H9 (cell line): ENCODE results near the gene HNRNPK. TPM values are rescaled to one million over a fixed set of nuclear protein-coding genes. Genes with fewer than 3 reads are reported as not detected.

Experiments
- DNase-seq: peaks from one replicate; pipeline ENCODE4 v3.0.0-alpha.2; 2017
- H2AFZ ChIP-seq: one replicate; pipeline ENCODE4 v1.6.1; 2013; ENCODE audit warnings: mild to moderate bottlenecking, low read length, control low read depth, moderate library complexity
- H2AK5ac ChIP-seq: 2 replicates; pipeline ENCODE4 v1.6.1; 2013; ENCODE audit warnings: low read length, control low read depth, mixed read lengths; ENCODE audit not compliant: insufficient read length
- H2BK120ac ChIP-seq: one replicate; pipeline ENCODE4 v1.6.1; 2013; ENCODE audit warnings: low read depth, mild to moderate bottlenecking, low read length, control low read depth, inconsistent platforms; ENCODE audit not compliant: poor library complexity, severe bottlenecking
- H2BK12ac ChIP-seq: 2 replicates; pipeline ENCODE4 v1.6.1; 2013; ENCODE audit warnings: low read length, control low read depth, mixed read lengths, low read depth; ENCODE audit not compliant: insufficient read length
- H2BK15ac ChIP-seq: 2 replicates; pipeline ENCODE4 v1.6.1; 2013; ENCODE audit warnings: low read depth, low read length, control low read depth
- H2BK20ac ChIP-seq: one replicate; pipeline ENCODE4 v1.6.1; 2013; ENCODE audit warnings: low read depth, mild to moderate bottlenecking, low read length, control low read depth, inconsistent platforms; ENCODE audit not compliant: poor library complexity, severe bottlenecking
- H2BK5ac ChIP-seq: 2 replicates; pipeline ENCODE4 v1.6.1; 2013; ENCODE audit warnings: low read length, control low read depth, mixed read lengths; ENCODE audit not compliant: insufficient read length
- H3K14ac ChIP-seq: 2 replicates; pipeline ENCODE4 v1.6.1; 2013; ENCODE audit warnings: low read length, control low read depth; ENCODE audit not compliant: insufficient read depth
- H3K18ac ChIP-seq: 2 replicates; pipeline ENCODE4 v1.6.1; 2013; ENCODE audit warnings: low read depth, mild to moderate bottlenecking, mixed read lengths, low read length, control low read depth; ENCODE audit not compliant: insufficient read length
- H3K23ac ChIP-seq: 2 replicates; pipeline ENCODE4 v1.6.1; 2013; ENCODE audit warnings: low read length, control low read depth, mixed read lengths, low read depth; ENCODE audit not compliant: insufficient read length
- H3K23me2 ChIP-seq: 2 replicates; pipeline ENCODE4 v1.6.1; 2013; ENCODE audit warnings: low read depth, mild to moderate bottlenecking, mixed read lengths, low read length, control low read depth; ENCODE audit not compliant: insufficient read length, poor library complexity, severe bottlenecking
- H3K27ac ChIP-seq: 2 replicates; pipeline ENCODE4 v1.5.1; 2013; ENCODE audit warnings: low read length, control low read depth, mixed read lengths, low read depth; ENCODE audit not compliant: insufficient read length
- H3K27me3 ChIP-seq: 2 replicates; pipeline ENCODE4 v1.6.1; 2013; ENCODE audit warnings: low read length, control low read depth, inconsistent platforms; ENCODE audit not compliant: insufficient read depth
- H3K4ac ChIP-seq: 2 replicates; pipeline ENCODE4 v1.6.1; 2013; ENCODE audit warnings: low read depth, mild to moderate bottlenecking, control low read depth, inconsistent platforms, low read length, moderate library complexity
- H3K4me1 ChIP-seq: 2 replicates; pipeline ENCODE4 v1.6.1; 2013; ENCODE audit warnings: low read length, control low read depth, inconsistent platforms; ENCODE audit not compliant: insufficient read depth
- H3K4me2 ChIP-seq: 2 replicates; pipeline ENCODE4 v1.6.1; 2013; ENCODE audit warnings: low read length, control low read depth, mixed read lengths; ENCODE audit not compliant: insufficient read length, insufficient read depth
- H3K56ac ChIP-seq: 2 replicates; pipeline ENCODE4 v1.6.1; 2013; ENCODE audit warnings: low read depth, mild to moderate bottlenecking, mixed read lengths, low read length, control low read depth; ENCODE audit not compliant: insufficient read length
- H3K79me1 ChIP-seq: 2 replicates; pipeline ENCODE4 v1.6.1; 2013; ENCODE audit warnings: low read depth, mild to moderate bottlenecking, moderate library complexity, low read length, control low read depth, inconsistent platforms; ENCODE audit not compliant: insufficient read depth, poor library complexity, severe bottlenecking
- H3K79me2 ChIP-seq: 2 replicates; pipeline ENCODE4 v1.6.1; 2013; ENCODE audit warnings: low read length, control low read depth, inconsistent platforms; ENCODE audit not compliant: insufficient read depth
- H3K9ac ChIP-seq: 2 replicates; pipeline ENCODE4 v1.6.1; 2013; ENCODE audit warnings: low read length, control low read depth, mixed read lengths; ENCODE audit not compliant: insufficient read length; ENCODE audit errors: extremely low read depth
- H3K9me3 ChIP-seq: one replicate; pipeline ENCODE4 v1.6.1; 2013; ENCODE audit warnings: low read depth, low read length, inconsistent platforms; ENCODE audit not compliant: control insufficient read depth
- H3T11ph ChIP-seq: one replicate; pipeline ENCODE4 v1.6.1; 2013; ENCODE audit warnings: mild to moderate bottlenecking, low read length, control low read depth, inconsistent platforms
- H4K20me1 ChIP-seq: one replicate; pipeline ENCODE4 v1.6.1; 2013; ENCODE audit not compliant: control insufficient read depth, insufficient read length, insufficient read depth
- H4K5ac ChIP-seq: 2 replicates; pipeline ENCODE4 v1.6.1; 2013; ENCODE audit warnings: low read depth, mild to moderate bottlenecking, mixed read lengths, low read length, control low read depth; ENCODE audit not compliant: insufficient read length
- H4K8ac ChIP-seq: replicated peaks from 2 replicates; pipeline ENCODE4 v1.6.1; 2013; ENCODE audit warnings: low read length, control low read depth, mixed read lengths, low read depth; ENCODE audit not compliant: insufficient read length
- H4K91ac ChIP-seq: 2 replicates; pipeline ENCODE4 v1.6.1; 2013; ENCODE audit warnings: low read depth, mild to moderate bottlenecking, moderate library complexity, mixed read lengths, low read length, control low read depth; ENCODE audit not compliant: insufficient read length
- H3K27ac Mint-ChIP-seq, 3 experiments: 2 replicates in 2 of 3; 3 replicates in 1 of 3; pipeline ENCODE4 v1.8.0; 2020 to 2021; ENCODE audit warnings: mixed read lengths in 3 of 3, mild to moderate bottlenecking in 1 of 3, moderate library complexity in 1 of 3
- H3K27me3 Mint-ChIP-seq: 2 replicates; pipeline ENCODE4 v1.8.0; 2021; ENCODE audit warnings: low read depth, mild to moderate bottlenecking, moderate library complexity, mixed read lengths
- H3K36me3 Mint-ChIP-seq, 3 experiments: 2 replicates in 2 of 3; 3 replicates in 1 of 3; pipeline ENCODE4 v1.8.0; 2020 to 2021; ENCODE audit warnings: low read depth in 3 of 3, mixed read lengths in 3 of 3; ENCODE audit not compliant: insufficient read depth in 1 of 3
- H3K4me1 Mint-ChIP-seq, 2 experiments: 2 replicates each; pipeline ENCODE4 v1.8.0; 2020; ENCODE audit warnings: mixed read lengths in 2 of 2
- H3K4me3 Mint-ChIP-seq, 2 experiments: 2 replicates in 1 of 2; 3 replicates in 1 of 2; pipeline ENCODE4 v1.8.0; 2020 to 2021; ENCODE audit warnings: mild to moderate bottlenecking in 2 of 2, mixed read lengths in 2 of 2, moderate library complexity in 1 of 2
- H3K9me3 Mint-ChIP-seq, 2 experiments: 2 replicates in 1 of 2; 3 replicates in 1 of 2; pipeline ENCODE4 v1.8.0; 2020; ENCODE audit warnings: mild to moderate bottlenecking in 2 of 2, mixed read lengths in 2 of 2, moderate library complexity in 1 of 2
- WGBS: extraction: QIAGEN DNeasy Blood & Tissue Kit; methylation state at CpG from one replicate; pipeline ENCODE4 v1.1.7; 2013; ENCODE audit warnings: missing lambda C conversion rate, low lambda C conversion rate, mixed read lengths; ENCODE audit not compliant: insufficient read length; ENCODE audit errors: extremely low coverage; 5-methylcytosine and 5-hydroxymethylcytosine counted together
- total RNA-seq: library from RNA; stranded (reverse); gene quantifications from 2 replicates; pipeline ENCODE4 v1.2.1, GENCODE V29; 2021
- TF ChIP-seq, protein P1 (sequence below): fragments of 200-600 bp; sonication (generic); conservative IDR thresholded peaks from 3 replicates; pipeline ENCODE4 v1.8.0; 2021; ENCODE audit warnings: antibody characterized with exemption, mild to moderate bottlenecking

HNRNPK gene
- total RNA-seq, 1 experiment from 2014 or later: 790 TPM

DNA sequence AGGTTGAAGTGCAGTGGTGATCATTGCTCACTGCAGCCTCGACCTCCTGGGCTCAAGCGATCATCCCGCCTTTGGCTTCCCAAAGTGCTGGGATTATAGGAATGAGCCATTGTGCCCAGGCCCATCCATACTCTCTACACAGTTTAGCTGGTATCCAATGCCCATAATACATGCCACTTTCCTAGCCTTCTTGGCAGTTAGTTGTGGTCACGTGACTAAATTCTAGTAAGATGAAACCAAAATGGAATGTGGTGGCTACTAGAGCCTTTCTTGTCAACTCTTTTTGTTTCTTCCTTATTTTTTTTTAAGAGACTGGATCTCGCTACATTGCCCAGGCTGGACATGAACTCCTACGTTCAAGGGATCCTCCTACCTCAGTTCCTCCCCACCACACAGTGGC is 43.5 kb downstream of the HNRNPK start:
- WGBS: no CpG with 5 or more reads among the region's 6 CpGs
- no peak overlapping the region for H3K27ac Mint-ChIP-seq
- TF ChIP-seq, protein P1, sequence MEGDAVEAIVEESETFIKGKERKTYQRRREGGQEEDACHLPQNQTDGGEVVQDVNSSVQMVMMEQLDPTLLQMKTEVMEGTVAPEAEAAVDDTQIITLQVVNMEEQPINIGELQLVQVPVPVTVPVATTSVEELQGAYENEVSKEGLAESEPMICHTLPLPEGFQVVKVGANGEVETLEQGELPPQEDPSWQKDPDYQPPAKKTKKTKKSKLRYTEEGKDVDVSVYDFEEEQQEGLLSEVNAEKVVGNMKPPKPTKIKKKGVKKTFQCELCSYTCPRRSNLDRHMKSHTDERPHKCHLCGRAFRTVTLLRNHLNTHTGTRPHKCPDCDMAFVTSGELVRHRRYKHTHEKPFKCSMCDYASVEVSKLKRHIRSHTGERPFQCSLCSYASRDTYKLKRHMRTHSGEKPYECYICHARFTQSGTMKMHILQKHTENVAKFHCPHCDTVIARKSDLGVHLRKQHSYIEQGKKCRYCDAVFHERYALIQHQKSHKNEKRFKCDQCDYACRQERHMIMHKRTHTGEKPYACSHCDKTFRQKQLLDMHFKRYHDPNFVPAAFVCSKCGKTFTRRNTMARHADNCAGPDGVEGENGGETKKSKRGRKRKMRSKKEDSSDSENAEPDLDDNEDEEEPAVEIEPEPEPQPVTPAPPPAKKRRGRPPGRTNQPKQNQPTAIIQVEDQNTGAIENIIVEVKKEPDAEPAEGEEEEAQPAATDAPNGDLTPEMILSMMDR: no peak

More for the DNA sequence above, 43.5 kb downstream of the HNRNPK start:
- no peaks in the 10 kb centered on the region; a peak in 2 of 7 replicates for H3K36me3 Mint-ChIP-seq
- no peak overlapping the region for H3K4me3 Mint-ChIP-seq
- Histone ChIP-seq H3K4me1 (no peaks in the 10 kb centered on the region), H3K4ac (no peak overlapping the region), H4K20me1 (no peaks in the 10 kb centered on the region), H3K14ac (no peak overlapping the region), H3K27me3 (no peaks in the 10 kb centered on the region), H2BK5ac (no peak overlapping the region), H3K23me2 (no peaks in the 10 kb centered on the region), H2BK15ac (no peak overlapping the region), H3K4me2 (no peak overlapping the region), H3K79me1 (no peaks in the 10 kb centered on the region), H3K9ac (no peak overlapping the region), H3K79me2 (no peaks in the 10 kb centered on the region), H2BK120ac (no peak overlapping the region), H4K91ac (no peak overlapping the region), H3K9me3 (no peaks in the 10 kb centered on the region), H3K27ac (no peak overlapping the region), H3K56ac (no peak overlapping the region), H2BK20ac (no peak overlapping the region), H3K18ac (no peak overlapping the region), H2AK5ac (no peak overlapping the region), H3T11ph (no peak overlapping the region), H4K8ac (no peak overlapping the region), H3K23ac (no peak overlapping the region), H2BK12ac (no peak overlapping the region), H2AFZ (no peak overlapping the region), H4K5ac (no peak overlapping the region)
- DNase-seq: no peak
- H3K9me3 Mint-ChIP-seq: no peaks in the 10 kb centered on the region
- no peaks in the 10 kb centered on the region for H3K27me3 Mint-ChIP-seq
- H3K4me1 Mint-ChIP-seq: peaks cover 12 to 19% of the 10 kb centered on the region in 2 experiments
